ENCODE measurements around the gene CDK5R1.

DNA sequence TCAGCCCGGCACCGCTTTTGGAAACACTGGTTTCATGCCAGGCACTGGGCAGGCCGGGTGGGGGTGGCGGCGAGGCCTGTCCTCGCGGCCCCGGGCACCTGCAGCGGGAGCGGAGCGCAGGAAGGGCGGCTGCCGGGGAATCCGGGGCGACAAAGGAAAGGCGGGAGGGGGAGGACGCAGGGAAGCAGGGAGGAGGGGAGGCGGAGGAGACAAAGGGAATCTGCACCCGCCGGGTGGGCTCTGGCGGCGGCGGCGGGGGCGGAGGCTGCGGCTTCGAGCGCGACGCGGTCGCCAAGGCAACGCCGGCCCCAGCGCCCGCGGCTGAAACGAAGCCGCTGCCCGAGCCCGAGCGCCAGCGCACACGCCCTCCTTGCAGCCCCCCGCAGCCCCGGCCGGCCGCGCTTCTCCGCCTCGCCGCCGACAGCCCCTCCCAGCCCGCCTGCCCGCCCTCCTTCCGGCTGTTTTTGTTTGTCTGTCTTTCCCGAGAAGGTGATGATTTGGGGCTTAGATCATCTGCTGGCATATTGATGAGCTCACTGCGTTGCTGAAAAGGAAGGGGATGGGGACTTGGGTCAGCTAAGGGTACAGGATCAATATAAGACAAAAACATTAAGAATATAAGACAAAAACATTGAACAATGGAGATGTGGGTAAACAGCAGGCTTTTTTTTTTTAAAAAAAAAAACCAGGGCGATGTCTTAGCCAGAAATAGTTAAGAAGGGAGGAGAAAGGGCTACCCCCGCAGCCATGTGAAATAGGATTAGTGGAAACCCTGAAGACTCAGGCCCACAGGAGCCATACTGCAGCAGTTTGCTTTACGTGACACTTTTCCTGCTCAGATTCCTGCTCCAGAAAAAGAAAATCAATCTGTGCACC lies 32.7 kb downstream of the CDK5R1 start:
- no peak for TF ChIP-seq RFX5 (IDR thresholded peaks at IDR 0.05; ENCODE audit: low read length)
- TF ChIP-seq, protein P1, sequence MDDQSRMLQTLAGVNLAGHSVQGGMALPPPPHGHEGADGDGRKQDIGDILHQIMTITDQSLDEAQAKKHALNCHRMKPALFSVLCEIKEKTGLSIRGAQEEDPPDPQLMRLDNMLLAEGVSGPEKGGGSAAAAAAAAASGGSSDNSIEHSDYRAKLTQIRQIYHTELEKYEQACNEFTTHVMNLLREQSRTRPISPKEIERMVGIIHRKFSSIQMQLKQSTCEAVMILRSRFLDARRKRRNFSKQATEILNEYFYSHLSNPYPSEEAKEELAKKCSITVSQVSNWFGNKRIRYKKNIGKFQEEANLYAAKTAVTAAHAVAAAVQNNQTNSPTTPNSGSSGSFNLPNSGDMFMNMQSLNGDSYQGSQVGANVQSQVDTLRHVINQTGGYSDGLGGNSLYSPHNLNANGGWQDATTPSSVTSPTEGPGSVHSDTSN (IDR thresholded peaks at IDR 0.05): no peak

Data from SK-N-SH (cell line).